Mesothelial cell of epicardium (in vitro differentiated cells): ENCODE measurements around the gene APCDD1L. TPM values are rescaled to one million over a fixed set of nuclear protein-coding genes. Genes with fewer than 3 reads are reported as not detected.
"Not testable (repeated sequence)": the region's sequence is repeated elsewhere in the genome, so short reads cannot be mapped to it uniquely, and the experiment has no call there.

Experiments used
- DNase-seq, 2 experiments: peaks; one replicate each; pipeline ENCODE4 v3.0.0; 2021; ENCODE audit warnings: low spot score in 2 of 2; ENCODE audit not compliant: unreplicated experiment in 2 of 2
- H3K27ac Mint-ChIP-seq: 2 replicates; pipeline ENCODE4 v1.8.0; 2021; ENCODE audit warnings: mixed read lengths
- H3K27me3 Mint-ChIP-seq: 2 replicates; pipeline ENCODE4 v1.8.0; 2021; ENCODE audit warnings: low read depth, mixed read lengths
- H3K36me3 Mint-ChIP-seq: 2 replicates; pipeline ENCODE4 v1.8.0; 2021; ENCODE audit warnings: mixed read lengths
- H3K4me1 Mint-ChIP-seq: 2 replicates; pipeline ENCODE4 v1.8.0; 2021; ENCODE audit warnings: mixed read lengths
- H3K4me3 Mint-ChIP-seq: 2 replicates; pipeline ENCODE4 v1.8.0; 2021; ENCODE audit warnings: mild to moderate bottlenecking, moderate library complexity, mixed read lengths
- H3K9me3 Mint-ChIP-seq: 2 replicates; pipeline ENCODE4 v1.8.0; 2021; ENCODE audit warnings: mixed read lengths
- total RNA-seq: library from RNA; stranded (reverse); gene quantifications from 3 replicates; pipeline ENCODE4 v1.2.1, GENCODE V29; 2021
- TF ChIP-seq, protein P1 (sequence below): fragments of 200-600 bp; sonication (generic); IDR thresholded peaks from one replicate; pipeline ENCODE4 v1.5.0; 2021; ENCODE audit warnings: antibody characterized with exemption; ENCODE audit not compliant: unreplicated experiment

The APCDD1L gene
- total RNA-seq, 1 donor from 2014 or later = not detected

DNA sequence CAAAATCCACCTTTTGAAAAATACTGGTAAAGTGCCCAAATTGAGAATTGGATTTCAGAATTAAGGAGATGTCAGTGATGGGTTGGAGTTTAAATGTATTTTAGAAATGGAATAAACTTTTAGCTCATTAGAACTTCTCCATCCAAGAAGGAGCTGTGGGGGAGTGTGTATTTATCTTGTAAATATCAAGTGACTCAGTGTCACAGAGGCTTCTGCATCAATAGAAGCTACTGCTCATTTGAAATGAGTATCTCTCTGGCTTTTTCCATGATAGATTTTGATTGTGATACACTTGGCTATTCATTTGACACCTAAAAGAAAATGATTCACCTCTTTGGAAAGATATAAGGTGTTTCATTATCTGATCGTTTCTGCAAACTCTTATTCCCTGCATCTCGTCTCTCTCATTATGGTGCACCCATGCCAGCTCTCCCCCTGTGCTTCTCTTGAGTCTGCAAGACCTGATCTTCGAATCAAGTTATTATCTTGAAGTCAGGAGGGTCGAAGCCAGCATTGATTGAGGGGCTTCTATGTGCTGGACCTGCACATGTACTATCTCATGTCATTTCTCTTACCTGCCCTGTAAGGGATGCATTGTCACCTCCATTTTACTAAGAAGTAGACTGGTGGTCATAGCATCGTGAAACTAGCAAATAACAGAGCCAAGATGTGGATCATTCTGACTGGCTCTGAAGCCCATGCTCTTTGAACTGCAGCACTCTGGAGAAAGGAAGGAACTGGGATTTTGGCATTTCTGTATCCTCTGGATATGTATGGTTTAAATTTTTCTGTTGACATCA is 96.0 kb downstream of the APCDD1L start:
- no peaks in the 10 kb centered on the region for H3K27me3 Mint-ChIP-seq
- peaks cover 34% of the 10 kb centered on the region for H3K4me1 Mint-ChIP-seq
- no peak for DNase-seq
- H3K36me3 Mint-ChIP-seq = peaks cover 32% of the 10 kb centered on the region
- H3K4me3 Mint-ChIP-seq = no peak overlapping the region
- peak overlapping the region; percentile 24 for H3K27ac Mint-ChIP-seq
- H3K9me3 Mint-ChIP-seq = peaks cover 3% of the 10 kb centered on the region
- TF ChIP-seq, protein P1, sequence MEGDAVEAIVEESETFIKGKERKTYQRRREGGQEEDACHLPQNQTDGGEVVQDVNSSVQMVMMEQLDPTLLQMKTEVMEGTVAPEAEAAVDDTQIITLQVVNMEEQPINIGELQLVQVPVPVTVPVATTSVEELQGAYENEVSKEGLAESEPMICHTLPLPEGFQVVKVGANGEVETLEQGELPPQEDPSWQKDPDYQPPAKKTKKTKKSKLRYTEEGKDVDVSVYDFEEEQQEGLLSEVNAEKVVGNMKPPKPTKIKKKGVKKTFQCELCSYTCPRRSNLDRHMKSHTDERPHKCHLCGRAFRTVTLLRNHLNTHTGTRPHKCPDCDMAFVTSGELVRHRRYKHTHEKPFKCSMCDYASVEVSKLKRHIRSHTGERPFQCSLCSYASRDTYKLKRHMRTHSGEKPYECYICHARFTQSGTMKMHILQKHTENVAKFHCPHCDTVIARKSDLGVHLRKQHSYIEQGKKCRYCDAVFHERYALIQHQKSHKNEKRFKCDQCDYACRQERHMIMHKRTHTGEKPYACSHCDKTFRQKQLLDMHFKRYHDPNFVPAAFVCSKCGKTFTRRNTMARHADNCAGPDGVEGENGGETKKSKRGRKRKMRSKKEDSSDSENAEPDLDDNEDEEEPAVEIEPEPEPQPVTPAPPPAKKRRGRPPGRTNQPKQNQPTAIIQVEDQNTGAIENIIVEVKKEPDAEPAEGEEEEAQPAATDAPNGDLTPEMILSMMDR = no peak

DNA sequence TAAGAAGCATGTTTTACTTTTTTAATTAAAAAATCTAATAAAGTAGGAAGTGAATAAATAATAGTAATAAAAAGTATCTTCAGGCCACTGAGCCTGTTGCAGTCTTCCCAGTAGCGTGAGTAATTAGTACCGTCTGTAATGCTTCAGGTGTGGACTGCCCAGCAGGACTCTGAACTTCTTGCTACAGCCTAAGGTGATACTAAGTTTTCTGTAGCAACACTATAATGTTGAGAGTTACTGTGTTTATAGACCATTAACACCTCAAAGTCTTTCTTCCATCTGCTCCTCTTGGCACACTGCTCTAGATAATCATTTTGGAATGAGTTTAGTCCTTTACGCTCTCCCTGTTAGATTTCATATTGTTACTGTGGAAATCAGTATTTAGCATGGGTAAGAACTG is 97.8 kb downstream of the APCDD1L start:
- peaks cover 19% of the 10 kb centered on the region for H3K4me1 Mint-ChIP-seq
- peaks cover 3% of the 10 kb centered on the region for H3K9me3 Mint-ChIP-seq
- TF ChIP-seq, protein P1 = no peak
- no peak overlapping the region for H3K27ac Mint-ChIP-seq
- H3K4me3 Mint-ChIP-seq = no peak overlapping the region
- H3K36me3 Mint-ChIP-seq = peaks cover 32% of the 10 kb centered on the region
- DNase-seq = no peak
- H3K27me3 Mint-ChIP-seq = no peaks in the 10 kb centered on the region

DNA sequence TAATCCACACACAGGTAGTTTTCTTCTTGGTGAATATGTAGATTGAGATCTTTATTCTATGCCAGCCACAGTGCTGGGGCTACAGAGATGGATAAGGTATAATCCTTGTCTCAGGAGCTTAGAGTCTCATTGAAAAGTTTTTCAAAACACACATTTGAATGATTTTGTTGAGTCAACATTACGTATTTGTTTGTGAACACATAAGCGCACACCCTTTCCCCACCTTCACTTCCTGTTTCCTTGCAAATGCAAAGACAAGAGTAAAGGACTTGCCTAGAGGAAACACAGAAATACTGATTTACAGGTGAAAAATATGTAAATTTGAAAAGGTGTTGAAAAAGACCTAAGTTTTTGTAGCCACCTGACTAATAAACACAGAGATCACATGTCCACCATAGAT is 98.4 kb downstream of the APCDD1L start:
- TF ChIP-seq, protein P1 = no peak
- H3K36me3 Mint-ChIP-seq = peaks cover 34% of the 10 kb centered on the region
- no peak for DNase-seq
- H3K27ac Mint-ChIP-seq = no peak overlapping the region
- peaks cover 13% of the 10 kb centered on the region for H3K4me1 Mint-ChIP-seq
- H3K27me3 Mint-ChIP-seq = no peaks in the 10 kb centered on the region
- peaks cover 3% of the 10 kb centered on the region for H3K9me3 Mint-ChIP-seq
- H3K4me3 Mint-ChIP-seq = no peak overlapping the region

DNA sequence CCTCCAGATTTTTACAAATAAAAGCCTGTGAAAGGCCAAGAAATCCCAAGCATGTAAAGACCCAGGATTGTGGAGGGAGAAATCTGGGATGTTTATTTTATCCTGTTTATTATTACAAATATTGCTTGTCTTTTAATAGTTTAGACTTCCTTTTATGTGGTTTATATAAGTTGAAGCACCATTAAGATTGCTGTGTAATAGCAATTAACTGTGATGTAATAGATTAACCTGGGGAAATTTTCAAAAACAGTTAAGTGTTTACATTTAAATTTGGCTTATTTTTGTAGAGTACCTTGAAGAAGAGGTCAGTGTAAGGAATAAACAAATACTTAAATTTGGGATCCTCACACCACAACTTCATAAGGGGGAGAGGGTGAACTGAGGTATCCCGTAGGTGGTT is 99.1 kb downstream of the APCDD1L start:
- TF ChIP-seq, protein P1 = no peak
- Mint-ChIP-seq H3K27ac (no peak overlapping the region), H3K27me3 (no peaks in the 10 kb centered on the region), H3K36me3 (peaks cover 35% of the 10 kb centered on the region), H3K4me3 (no peak overlapping the region), H3K4me1 (peaks cover 6% of the 10 kb centered on the region), H3K9me3 (peaks cover 3% of the 10 kb centered on the region)
- DNase-seq = no peak

DNA sequence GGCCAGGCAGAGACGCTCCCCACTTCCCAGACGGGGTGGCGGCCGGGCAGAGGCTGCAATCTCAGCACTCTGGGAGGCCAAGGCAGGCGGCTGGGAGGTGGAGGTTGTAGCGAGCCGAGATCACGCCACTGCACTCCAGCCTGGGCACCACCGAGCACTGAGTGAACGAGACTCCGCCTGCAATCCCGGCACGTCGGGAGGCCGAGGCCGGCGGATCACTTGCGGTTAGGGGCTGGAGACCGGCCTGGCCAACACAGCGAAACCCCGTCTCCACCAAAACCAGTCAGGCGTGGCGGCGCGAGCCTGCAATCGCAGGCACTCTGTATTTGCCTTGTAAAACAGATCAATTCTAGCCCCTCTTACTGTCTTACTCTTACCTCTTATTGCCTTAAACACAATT is 100.4 kb downstream of the APCDD1L start:
- not testable (repeated sequence) for H3K4me3 Mint-ChIP-seq, DNase-seq, H3K27me3 Mint-ChIP-seq, H3K9me3 Mint-ChIP-seq, H3K4me1 Mint-ChIP-seq
- H3K36me3 Mint-ChIP-seq = peaks cover 29% of the 10 kb centered on the region
- H3K27ac Mint-ChIP-seq = peak overlapping the region; percentile 50

DNA sequence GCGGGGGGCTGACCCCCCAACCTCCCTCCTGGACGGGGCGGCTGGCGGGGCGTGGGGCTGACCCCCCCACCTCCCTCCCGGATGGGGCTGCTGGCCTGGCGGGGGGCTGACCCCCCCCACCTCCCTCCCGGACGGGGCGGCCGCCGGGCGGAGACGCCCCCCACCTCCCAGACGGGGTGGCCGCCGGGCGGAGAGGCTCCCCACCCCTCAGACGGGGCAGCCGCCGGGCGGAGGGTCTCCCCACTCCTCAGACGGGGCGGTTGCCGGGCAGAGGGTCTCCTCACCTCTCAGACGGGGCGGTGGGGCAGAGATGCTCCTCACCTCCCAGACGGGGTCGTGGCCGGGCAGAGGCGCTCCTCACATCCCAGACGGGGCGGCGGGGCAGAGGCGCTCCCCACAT is 101.0 kb downstream of the APCDD1L start:
- peaks cover 23% of the 10 kb centered on the region for H3K36me3 Mint-ChIP-seq

More for the DNA sequence above, 101.0 kb downstream of the APCDD1L start:
- H3K9me3 Mint-ChIP-seq, H3K27me3 Mint-ChIP-seq, H3K4me3 Mint-ChIP-seq, H3K4me1 Mint-ChIP-seq, DNase-seq, H3K27ac Mint-ChIP-seq: not testable (repeated sequence)

Other genes with a start within 250 kb of the APCDD1L start
- gene RAB22A, start 205.7 kb downstream of the APCDD1L start, total RNA-seq = 20.4 to 21.2 TPM (median 20.7 TPM) in 3 replicates
- 46.7 to 52.9 TPM (median 47.5 TPM) in 3 replicates for gene VAPB, start 126.2 kb downstream of the APCDD1L start, total RNA-seq
- gene STX16, start 135.9 kb upstream of the APCDD1L start, total RNA-seq = 85.9 to 87.5 TPM (median 86.1 TPM) in 3 replicates
- 65.8 to 71.5 TPM (median 69.6 TPM) in 3 replicates for gene NPEPL1, start 177.4 kb upstream of the APCDD1L start, total RNA-seq